Choroid plexus epithelial cell (primary cell): Measurements from ENCODE around the gene RBP3.

Experiments used
- DNase-seq: peaks from one replicate; pipeline ENCODE4 v3.0.0-alpha.2; 2010; ENCODE audit warnings: low read depth
- H3K4me3 ChIP-seq: 2 replicates; pipeline ENCODE4 v1.5.1; 2011; ENCODE audit warnings: low read depth, mild to moderate bottlenecking, control low read depth, low read length, moderate library complexity
- TF ChIP-seq, protein P1 (sequence below): conservative IDR thresholded peaks from 2 replicates; pipeline ENCODE4 v1.5.1; 2011; ENCODE audit warnings: low read depth, mild to moderate bottlenecking, control low read depth, inconsistent platforms, low read length, moderate library complexity

The RBP3 gene

DNA sequence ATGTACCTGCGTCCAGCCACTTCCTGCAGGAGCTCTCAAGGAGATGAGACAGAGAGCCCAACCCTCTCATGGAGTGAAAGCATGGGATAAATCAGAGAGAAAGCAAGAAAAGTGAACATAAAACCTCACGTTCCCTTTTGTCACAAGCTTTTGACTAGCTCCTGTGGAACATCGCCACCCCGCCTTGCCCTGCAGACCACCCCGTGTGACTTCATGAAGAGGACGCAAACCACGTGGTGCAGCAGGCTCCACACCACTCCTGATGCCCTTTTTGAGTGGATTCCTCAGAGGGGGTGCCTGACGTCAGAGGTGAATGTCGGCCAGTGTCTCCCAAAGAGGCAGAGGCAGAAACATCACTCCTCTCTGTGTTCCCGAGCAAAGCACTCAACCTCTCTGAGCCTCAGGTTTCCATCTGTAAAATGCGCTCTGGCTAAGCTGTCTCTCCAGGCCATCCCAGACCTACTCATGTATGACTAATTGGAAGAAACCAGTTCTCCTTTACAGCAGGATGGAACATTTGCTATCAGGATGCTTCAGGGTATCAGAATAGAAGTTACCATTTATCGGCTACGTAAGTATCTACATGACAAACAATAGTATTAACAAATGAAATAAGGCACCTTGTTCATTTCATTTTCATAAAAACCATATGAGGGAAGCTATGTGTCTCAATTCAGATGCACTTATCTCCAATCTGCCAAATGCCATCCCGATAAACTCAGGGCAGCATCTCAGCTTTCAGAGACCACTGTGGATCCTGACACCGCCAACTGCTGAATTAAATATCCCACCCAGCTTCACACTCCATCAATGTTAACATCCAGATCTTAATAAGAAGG, 30.7 kb downstream of the RBP3 start:
- no peak for DNase-seq
- TF ChIP-seq, protein P1, sequence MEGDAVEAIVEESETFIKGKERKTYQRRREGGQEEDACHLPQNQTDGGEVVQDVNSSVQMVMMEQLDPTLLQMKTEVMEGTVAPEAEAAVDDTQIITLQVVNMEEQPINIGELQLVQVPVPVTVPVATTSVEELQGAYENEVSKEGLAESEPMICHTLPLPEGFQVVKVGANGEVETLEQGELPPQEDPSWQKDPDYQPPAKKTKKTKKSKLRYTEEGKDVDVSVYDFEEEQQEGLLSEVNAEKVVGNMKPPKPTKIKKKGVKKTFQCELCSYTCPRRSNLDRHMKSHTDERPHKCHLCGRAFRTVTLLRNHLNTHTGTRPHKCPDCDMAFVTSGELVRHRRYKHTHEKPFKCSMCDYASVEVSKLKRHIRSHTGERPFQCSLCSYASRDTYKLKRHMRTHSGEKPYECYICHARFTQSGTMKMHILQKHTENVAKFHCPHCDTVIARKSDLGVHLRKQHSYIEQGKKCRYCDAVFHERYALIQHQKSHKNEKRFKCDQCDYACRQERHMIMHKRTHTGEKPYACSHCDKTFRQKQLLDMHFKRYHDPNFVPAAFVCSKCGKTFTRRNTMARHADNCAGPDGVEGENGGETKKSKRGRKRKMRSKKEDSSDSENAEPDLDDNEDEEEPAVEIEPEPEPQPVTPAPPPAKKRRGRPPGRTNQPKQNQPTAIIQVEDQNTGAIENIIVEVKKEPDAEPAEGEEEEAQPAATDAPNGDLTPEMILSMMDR: no peak
- no peak overlapping the region for H3K4me3 ChIP-seq

DNA sequence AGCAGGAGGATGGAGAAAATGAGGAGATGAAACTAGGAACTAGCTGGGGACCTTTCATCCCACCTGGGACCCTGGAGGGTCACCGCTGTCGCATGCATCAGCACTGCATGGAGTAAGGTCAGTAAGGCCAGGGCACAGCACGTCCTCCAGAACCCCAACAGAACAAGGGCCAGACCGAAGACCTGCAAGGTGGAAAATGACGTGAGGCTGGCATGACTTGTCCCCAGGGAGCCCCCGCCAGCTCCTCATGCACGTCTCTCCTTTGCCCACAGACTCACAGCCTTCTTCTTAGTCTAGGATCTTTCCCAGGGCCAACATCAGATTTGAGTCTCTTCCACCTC, 31.3 kb downstream of the RBP3 start:
- TF ChIP-seq, protein P1: no peak
- H3K4me3 ChIP-seq: no peak overlapping the region
- DNase-seq: no peak

DNA sequence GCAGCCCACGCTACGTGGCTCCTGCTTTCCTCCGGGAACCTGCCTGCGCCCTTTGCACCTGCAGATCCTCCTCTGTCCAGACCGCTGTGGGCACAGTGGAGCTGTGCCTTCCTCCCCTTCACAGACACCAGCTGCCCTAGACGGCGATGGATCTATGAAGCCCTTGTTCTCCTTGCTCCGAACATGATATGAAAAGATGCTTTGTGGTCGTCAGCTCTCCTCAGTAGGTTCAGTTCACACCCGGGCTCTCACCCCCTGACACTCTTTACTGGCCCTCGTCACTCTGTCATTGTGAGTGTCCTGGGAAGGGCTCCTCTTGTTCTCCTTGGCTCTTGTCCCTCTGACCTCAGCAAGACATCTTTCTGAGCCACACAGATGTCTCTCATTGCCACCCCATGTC, 31.7 kb downstream of the RBP3 start:
- no peak for DNase-seq
- TF ChIP-seq, protein P1: no peak

DNA sequence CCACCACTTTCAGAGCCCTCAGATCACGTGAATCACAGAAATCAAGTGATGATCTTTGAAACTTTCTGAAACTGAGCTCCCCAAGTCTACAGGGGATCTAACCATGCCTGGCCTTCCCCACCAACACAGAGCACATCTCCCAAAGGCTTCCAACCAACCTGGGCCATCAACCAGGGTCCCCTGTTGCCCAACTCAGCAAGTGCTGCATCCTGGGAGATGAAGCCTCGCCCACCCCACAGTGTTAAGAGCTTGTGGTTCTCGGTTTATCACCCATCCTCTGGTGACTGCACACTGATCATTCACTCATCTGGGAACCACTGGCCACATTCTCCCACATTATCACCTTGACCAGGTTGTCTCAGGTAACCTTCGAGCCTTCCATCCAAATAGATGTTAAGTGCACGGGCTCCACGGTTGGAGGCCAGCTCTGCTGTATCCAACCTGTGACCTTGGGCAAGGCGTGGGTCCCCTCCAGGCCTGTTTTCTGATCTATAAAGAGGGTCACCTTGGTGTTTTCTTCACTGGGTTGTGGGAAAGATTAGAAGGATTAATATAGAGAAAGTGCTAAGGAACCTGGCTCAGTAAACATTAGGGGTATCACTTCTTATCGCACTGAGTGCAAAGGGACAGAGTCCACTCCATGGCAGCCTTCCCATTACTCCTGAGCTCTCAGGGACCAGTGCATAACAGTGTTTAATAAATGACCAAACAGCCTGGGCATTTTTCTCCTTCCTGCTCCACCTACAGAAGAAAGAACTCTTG, 32.4 kb downstream of the RBP3 start:
- TF ChIP-seq, protein P1: no peak
- H3K4me3 ChIP-seq: no peak overlapping the region
- DNase-seq: no peak

More for the DNA sequence above, 31.7 kb downstream of the RBP3 start:
- no peak overlapping the region for H3K4me3 ChIP-seq

DNA sequence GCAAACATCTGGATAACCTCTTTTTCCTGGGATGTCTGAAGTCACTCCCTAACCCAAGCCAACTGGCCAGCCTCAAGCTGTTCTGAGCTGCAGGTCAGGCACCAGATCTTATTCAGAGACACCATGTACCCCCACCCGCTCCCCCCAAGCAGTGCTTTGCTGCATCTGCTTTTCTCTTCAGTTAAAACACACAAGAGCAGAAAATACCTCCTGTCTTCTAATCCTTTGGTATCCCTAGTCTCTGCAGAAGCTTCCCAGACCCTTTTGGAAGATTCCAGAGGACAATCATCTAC, 32.9 kb downstream of the RBP3 start:
- H3K4me3 ChIP-seq: no peak overlapping the region
- TF ChIP-seq, protein P1: no peak
- DNase-seq: no peak

DNA sequence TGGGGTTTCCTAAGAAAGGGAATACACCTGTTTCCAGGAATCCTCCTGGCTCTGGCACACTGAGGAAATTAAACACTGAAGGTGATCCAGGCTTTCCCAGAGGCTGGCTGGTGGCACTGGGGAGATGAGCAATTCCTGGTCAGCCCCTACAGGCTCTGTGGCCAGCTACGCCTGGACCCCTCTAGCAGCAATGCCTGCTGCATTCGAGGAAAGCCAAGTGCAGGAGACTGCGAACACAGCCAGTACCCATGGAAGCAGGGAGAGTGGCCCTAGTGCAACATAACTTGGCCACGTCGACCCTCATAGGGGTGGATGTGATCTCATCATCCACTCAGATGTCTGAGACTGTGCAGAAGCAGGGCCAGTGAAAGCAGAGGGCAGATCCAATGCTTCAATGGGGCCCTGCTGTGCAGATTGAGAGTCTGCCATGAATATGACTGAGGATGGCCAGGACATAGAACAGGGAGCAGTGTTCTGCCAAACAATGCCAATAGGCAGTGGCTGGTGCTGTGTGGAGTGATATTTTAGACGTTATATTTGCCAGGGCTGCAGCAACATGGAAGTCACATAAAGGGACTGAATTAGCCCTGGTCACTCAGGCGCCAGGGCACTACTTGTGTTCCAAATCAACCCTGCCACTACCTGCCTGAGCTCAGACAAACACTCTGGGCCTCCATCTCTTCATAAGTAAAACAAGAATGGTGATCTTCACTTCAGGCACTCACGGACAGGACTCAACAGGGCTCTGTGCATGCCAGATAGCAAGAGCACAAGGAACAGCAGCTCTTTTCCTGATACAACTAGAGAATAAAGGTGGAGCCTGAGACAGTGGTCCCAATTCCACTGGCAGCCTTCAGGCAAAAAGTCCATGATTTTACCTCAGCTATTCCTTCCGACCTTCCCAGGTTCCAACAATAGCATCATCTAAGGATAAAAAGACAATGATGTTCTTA, 33.5 kb downstream of the RBP3 start:
- H3K4me3 ChIP-seq: no peak overlapping the region
- TF ChIP-seq, protein P1: no peak
- DNase-seq: no peak
